ENCODE results near the gene OR6B1.
"Not testable (repeated sequence)": the region's sequence is repeated elsewhere in the genome, so short reads cannot be mapped to it uniquely, and the experiment has no call there.

OR6B1 gene

DNA sequence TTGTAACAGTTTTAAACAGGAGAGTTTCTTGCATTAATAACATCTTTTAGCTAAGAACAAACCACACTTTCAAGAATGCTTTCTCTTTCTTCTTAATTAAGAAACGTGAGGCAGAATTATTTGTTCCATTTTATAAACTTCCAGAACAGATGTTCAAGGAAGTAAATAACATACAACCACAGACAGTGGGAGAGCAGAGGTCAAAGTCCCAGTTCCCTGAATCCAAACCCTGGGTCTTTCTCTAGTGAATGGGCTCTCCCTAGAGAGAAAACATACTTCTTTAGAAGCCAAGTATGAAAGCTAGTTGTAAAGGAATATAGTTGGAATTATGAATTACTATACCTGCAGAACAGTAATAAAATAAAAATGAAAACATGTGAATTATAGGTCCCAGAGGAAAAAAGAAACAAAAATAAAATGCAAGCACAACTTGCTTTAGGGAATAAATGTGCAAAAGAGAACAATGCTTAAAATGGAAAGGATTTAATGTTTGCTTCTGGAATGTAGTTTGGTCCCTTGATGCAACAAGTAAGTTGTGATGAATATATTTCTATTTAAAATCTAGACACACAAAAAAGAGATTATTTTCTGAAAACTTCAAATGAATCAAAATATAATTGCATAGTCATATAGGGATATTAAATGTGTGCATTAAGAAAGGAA is 6.0 kb downstream of the OR6B1 start:
- DNase-seq (ENCODE audit: low spot score): no peak

DNA sequence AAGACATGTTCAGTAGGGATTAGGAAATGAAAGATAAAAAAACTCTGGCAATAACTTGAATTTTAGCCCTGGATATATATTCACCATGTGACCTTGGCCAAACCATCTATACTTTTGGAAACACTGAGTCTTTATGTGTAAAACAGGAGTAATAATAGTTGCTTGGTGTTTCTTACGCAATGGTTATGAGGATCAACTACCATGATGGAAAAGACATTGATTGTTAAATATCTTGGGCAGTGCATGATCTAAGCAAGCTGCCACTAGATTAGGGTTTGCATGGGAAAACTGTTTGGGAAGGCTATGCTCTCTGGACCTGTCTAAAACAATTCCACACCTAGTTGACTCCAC is 6.5 kb downstream of the OR6B1 start:
- no peak for DNase-seq (ENCODE audit: low spot score)

DNA sequence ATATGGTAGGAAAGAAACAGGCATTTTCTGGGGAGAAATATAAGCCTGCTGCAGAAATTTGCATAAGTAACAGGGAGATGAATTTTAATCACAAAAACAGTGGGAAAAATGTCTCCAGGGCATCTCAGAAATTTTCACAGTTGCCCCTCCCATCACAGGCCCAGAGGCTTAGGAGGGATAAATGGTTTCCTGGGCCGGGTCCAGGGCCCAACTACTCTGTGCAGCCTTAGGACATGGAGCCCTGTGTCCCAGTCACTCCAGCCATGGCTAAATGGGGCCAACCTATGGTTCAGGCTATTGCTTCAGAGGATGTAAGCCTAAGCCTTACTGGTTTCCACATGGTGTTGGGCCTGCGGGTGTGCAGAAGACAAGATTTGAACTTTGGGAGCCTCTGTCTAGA is 9.2 kb downstream of the OR6B1 start:
- no peak for DNase-seq (ENCODE audit: low spot score)

DNA sequence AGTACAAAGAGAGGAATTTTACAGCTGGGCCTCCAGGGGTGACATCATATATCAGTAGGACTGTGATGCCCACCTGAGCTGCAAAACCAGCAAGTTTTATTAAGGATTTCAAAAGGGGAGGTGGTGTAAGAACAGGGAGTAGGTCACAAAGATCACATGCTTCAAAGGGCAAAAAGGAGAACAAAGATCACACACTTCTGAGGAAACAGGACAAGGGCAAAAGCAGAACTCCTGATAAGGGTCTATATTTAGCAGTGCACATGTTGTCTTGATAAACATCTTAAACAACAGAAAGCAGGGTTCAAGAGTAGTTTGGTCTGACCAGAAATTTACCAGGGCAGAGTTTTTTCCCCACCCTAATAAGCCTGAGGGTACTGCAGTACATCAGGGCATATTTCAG is 9.9 kb downstream of the OR6B1 start:
- not testable (repeated sequence) for DNase-seq (ENCODE audit: low spot score)

DNA sequence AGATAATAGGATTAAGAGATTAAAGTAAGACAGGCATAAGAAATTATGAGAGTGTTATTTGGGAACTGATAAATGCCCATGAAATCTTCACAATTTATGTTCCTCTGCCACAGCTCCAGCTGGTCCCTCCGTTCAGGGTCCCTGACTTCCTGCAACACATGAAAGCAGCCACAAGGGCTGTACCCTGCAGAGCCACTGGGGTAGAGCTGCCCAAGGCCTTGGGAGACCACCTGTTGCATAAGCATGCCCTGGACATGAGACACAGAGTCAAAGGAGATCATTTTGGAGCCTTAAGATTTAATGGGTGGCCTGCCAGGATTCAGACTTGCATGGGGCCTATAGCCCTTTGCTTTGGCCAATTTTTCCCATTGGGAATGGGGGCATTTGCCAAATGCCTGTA is 10.7 kb downstream of the OR6B1 start:
- DNase-seq (ENCODE audit: low spot score): not testable (repeated sequence)

DNA sequence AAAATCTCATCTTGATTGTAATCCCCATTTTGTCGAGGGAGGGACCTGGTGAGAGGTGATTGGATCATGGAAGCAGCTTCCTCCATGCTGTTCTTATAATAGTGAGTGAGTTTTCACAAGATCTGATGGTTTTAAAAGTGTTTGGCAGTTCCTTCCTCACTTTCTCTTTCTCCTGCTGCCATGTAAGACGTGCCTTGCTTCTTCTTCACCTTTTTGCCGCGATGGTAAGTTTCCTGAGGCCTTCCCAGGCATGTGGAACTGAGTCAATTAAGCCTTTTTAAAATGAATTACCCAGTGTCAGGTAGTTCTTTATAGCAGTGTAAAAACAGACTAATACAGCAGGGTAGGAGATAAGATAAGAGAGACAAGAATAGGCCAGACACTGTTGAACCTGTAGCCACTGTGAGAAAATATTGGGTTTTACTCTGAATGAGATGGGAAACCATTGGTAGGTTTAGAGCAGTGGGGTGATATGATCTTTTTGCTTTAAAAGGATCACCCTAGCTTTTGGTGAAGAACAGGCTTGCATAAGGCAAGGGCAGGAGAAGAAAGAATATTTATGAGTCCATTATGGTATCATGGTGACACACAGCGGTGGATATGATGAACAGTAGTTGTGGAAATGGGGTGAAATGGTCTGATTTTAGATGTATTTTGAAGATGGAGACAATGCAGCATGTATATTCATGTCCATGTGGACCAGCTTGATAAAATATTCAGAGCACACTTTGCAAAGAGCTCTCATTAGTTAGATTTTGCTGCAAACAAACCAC is 11.5 kb downstream of the OR6B1 start:
- no peak for DNase-seq (ENCODE audit: low spot score)

DNA sequence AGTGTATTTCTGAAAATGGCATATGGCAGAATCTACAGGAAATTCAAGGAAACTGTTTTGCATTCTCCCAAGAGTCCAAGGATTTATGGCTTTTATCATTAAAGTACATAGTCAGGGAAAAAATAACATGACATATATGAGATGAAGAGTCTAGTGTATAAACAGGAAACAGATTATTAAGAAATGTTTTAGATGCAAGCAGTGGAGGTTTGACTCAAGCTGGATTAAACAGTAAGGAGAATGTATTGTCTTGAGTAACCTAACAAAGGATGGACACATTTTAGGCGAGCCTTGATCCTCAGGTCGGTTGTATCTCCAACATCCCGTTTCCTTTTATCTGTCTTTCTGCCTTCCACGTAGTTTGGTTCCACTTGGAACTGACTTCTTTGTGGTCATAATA is 17.9 kb downstream of the OR6B1 start:
- no peak for DNase-seq (ENCODE audit: low spot score)

DNA sequence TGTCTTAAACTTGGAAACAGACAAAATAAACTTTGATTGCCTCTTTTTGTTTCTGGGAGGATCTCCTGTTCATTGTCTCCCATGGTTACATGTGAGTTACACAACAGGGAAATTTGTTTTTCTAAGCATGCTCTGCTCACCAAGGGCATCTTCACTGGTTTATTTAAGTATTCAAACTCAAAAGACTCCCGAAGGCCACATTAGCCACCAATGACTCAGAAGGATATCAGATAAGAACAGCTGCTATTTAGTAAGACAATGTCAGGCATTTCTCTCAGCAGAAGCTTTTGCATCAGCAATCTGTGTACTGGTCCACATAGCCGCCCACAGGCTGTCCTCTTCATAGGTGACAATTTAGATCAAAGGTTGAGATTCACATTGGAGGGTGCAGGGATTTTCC is 19.3 kb downstream of the OR6B1 start:
- DNase-seq (ENCODE audit: low spot score): no peak

DNA sequence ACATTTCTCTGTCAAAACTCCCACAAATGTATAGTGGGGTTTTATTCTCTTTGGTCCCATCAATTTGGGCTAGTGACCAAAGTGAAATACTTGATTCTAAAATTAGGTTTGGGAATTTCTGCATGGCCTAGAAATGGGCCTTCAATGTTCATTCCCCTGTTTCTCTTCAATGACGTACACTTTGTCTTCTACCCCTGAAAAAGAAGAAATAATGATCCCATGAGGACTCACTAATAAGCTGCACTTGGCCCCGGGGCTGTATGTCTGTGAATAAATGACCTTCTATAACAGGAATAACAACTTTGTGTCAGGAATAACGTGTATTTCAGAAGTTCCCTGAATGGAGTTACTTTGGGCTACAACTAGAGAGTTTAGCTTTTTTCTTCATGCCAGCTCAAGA is 20.2 kb downstream of the OR6B1 start:
- DNase-seq (ENCODE audit: low spot score): no peak

DNA sequence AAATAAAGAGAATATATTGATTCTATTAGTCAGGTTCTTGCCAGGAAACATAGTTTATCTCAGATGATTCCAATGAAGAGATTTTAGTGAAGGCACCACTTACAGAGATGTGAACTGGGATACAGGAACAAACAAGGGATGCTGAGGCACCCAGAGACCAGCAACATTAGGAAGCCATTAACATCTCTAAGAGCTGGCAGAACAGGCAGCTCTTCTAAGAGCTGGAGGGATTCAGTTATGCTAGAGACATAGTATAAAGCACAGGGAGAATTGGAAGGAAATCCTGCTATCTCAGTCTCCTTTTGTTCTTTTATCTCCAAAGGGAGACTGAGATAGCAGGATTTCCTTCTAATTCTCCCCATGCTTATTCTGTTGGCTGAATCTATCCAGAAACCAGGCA is 22.0 kb downstream of the OR6B1 start:
- no peak for DNase-seq (ENCODE audit: low spot score)

DNA sequence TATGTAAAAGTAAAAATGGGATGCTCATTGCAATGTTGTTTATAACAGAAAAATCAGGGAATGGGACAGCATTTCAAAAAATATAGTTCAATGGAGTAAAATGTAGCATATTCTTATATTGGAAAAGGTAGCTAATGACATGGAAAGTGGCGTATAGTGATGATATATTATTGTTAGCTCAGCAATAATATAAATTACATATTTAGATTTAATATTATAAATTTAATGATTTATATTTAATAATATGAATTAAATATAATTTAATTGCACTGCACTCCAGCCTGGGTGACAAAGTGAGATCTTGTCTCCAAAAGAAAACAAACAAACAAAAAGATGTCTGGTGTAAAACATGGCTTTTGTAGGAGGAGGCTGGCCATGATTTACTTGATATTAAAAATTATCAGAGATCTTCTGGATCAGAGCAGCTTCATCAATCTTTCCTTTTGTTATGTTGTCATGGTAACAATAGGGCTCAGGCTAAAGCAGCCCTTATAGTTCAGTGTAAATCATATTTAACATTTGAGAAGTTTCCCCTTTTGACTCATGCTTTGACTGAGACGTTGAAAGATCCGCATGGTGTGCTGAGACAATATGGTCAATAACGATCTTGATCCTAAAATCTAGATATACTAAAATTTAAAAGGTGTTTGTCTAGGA is 23.2 kb downstream of the OR6B1 start:
- DNase-seq (ENCODE audit: low spot score): no peak

DNA sequence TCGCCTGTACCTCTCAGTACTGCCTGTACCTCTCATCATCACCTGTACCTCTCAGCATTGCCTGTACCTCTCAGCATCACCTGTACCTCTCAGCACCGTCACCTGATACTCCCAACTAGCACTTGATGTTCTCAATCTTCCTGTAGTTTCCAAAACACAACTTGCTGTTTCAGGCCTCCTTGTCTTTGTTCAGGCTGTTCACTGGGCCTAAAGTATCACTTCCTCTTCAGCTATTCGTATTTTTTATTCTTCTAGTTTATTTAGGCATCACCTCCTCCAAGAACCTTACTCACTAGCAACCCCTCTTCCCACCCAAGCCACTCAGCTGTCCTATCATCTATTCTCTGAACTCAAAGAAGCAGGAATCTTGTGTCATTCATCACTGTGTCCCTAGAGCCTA is 24.1 kb downstream of the OR6B1 start:
- no peak for DNase-seq (ENCODE audit: low spot score)

DNA sequence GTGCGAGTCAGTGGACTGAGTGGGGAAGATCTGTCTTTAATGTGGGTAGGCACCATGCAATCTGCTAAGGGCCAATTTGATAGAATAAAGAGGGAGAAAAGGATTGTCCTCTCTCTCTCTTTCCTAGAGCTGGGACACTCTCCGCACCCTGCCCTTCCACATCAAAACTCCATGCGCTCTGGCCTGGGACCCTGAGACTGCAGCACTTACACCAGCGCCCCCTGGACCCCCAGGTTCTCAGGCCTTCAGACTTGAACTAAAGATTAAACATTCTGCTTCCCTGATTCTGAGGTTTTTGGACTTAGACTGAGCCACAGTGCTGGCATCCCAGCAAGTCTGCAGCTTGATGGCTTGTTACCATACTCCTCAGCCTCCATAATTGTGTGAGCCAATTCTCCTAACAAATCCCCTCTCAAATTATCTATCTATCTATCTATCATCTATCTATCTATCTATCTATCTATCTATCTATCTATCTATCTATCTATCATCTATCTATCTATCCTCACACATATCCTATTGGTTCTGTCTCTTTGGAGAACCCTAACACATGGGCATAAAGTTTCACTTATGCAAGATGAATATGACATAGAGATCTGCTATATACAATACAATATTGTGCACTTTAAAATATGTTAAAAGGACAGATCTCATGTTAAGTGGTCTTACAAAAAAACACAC is 26.2 kb downstream of the OR6B1 start:
- no peak for DNase-seq (ENCODE audit: low spot score)

DNA sequence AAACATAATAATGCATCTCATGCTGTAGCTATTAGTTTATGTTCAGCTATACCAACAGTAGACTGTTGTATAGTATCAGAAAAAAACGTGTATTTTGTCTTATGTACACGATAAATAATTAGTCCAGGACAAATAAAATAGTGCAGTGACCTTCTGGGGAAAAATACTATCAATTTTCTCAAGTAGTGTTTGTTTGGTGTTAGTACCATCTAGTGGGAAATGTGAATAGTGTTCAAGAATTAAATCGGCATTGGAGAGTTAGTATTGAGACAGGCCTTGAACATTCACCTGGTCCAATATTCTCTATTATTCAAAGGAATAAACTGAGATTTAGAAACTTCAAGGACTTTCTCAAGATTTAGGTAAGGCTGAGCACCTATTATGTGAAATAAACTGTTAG is 26.9 kb downstream of the OR6B1 start:
- peak; percentile 31 for DNase-seq (ENCODE audit: low spot score)

DNA sequence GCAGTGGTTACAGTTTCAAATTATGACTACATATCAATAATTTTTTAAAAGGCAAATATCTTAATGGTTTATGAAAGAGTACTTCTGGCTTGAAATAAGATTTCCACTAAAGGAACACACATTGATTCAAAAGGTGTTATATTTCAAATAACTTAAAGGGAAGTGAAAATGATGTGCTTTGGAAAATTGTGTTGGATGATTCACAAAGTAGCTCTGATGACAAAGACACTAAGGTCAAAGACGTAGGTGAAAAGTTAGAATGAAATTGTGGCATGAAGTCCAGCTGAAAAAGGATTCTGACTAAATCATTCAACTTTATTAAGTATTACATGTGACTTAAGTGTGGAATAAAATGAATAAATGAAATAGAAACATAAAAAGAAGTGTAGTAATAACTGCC is 27.9 kb downstream of the OR6B1 start:
- DNase-seq (ENCODE audit: low spot score): no peak

DNA sequence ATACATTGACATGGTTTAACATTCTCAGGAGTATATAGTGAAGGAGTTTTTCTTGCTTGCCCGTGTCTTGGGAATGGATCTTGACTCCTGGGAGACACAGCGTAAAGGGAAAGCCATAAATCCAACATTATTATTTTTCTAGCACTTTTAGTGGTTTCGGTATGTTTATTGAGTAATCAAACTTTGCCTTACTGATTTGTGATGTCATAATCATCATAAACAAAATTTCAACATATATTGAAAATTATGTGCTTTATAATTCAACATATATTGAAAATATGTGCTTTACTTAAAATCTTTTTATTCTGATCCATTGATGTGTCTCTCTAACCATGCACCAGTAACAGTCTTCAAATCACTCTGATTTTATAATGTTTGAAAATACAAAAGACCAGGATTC is 28.4 kb downstream of the OR6B1 start:
- DNase-seq (ENCODE audit: low spot score): no peak

DNA sequence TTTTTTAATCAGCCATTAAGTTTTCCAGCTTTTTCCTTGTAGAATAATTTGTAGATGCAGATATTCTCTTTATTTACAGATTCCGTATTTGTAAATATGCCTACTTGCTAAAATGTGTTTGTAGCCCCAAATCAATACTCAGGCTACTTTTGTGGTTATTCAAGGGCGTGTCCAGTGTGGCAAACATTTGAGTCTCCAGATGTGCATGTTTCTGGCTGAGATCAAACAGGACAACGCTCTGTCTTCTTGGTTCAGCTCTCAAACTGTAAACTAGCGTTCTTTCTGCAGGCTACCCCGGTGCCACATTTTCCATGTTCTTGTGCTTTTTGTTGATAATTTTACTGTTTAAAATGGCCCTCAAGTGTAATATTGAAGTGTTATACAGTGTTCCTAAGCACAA is 32.4 kb downstream of the OR6B1 start:
- no peak for DNase-seq (ENCODE audit: low spot score)

DNA sequence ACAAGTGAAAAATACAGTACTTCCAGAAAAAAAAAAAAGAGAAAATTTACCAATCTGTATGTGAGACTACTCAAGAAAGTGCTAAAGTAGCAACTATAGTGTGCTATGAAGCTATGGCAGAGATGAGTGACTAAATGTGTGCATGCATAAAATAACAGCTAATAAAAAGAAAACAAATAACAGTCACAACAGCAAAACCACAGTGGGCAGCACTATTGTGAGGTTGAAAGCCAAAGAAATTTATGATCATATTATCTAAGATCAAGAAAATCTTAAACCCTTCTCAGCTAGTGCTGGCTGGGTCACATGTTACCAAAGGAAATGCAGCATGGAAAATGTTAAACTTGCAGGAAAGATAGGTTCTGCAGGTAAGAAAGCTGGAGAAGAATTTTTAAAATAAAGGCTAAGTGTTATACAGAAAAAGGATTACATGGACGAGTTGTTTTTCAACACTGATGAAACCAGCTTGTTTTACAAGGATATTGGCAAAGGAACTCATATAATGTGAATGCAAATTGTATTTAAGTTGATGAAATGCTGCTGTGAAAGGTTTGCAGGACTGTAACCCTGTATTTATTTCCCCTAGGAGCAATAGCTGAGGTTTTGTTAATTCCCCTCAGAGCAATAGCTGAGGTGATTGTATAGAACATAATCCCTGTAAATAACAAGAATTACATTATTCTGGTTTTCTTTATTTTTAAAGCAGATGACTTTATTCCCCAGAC is 33.0 kb downstream of the OR6B1 start:
- DNase-seq (ENCODE audit: low spot score): no peak

DNA sequence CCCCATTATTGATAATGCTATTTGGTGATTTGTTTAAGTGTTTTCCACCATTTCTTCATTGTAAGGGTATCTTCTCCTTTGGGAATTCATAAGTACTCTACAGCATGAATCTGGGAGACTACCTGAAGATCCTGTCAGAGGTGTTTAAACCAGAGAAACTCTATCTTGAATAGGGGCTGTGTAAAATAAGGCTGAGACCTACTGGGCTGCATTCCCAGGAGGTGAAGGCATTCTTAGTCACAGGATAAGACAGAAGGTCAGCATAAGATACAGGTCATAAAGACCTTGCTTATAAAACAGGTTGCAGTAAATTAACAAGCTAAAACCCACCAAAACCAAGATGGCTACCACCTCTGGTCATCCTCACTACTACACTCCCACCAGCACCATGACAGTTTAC is 35.3 kb downstream of the OR6B1 start:
- no peak for DNase-seq (ENCODE audit: low spot score)

DNA sequence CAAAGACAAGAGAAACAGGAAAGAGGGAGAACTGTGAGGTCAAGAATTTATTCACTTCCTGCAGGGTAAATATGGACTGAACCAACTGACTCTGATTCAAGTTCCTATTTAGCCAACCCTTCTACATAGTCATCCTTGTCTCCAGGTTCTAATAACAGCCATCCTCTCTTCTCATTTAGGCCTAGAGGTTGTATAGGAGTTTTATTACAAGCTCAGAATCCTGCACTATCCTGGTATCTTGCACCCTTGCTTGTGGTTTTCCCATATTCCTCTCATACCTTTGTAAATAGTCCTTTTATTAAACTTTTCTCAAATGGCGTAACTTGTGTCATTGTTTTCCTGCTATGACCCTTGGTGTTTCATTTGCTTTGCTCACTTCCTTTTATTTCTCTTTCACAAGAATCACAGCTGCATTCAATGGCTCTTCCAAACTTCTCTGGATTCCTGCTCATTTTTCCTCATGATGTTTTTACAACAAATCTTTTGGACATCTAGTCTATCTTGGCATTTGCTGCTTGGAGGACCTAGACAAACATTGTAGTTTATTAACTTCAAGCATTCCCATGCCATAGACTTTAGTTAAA is 36.3 kb downstream of the OR6B1 start:
- DNase-seq (ENCODE audit: low spot score): no peak

DNA sequence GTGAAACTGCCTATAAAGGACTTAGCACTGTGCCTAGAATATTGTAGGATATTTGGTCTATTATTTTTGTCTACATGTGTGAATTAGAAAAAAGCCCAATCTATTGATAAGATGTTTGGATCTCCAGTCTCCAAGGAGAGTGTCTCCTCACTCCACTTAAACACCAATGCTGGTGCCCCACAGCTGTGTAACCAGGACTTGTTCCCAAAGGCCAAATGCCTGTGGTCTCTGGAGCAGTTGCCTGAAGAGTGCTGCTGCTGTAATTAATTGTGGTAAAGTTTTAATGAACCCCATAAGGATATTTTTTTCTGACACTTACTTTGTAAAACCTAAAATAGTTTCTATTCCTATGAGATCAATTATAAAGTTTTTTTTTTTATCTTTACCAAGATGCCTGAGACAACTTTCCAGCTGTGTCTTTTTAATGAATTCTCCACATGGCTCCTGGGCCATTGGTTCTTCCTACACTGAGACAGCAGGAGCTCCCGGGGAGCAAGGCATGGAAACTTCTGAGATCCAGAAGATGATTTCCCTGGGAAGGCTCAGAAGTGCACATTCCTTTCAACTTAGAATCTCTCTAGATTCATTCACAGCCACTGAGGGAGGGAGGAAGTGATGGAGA is 37.4 kb downstream of the OR6B1 start:
- DNase-seq (ENCODE audit: low spot score): no peak
